H1 (cell line): ENCODE measurements around the gene RGS21. TPM values are rescaled to one million over a fixed set of nuclear protein-coding genes. Genes with fewer than 3 reads are reported as not detected.

Experiments used
- CTCF ChIA-PET: fragments of 300-600 bp; sonication (Branson Sonifier 250); formaldehyde crosslinking; loops from one replicate; lab custom pipeline; 2021; ENCODE audit not compliant: partially characterized antibody; lab: Charles Lee
- POLR2A ChIA-PET: fragments of 300-600 bp; sonication (Branson Sonifier 250); formaldehyde crosslinking; loops from one replicate; lab custom pipeline; 2021; ENCODE audit warnings: inconsistent platforms; ENCODE audit not compliant: partially characterized antibody; lab: Charles Lee
- DNase-seq, 2 experiments: peaks; one replicate each; pipeline versions ENCODE4 v3.0.0 to v3.0.0-alpha.2; 2010 to 2022; ENCODE audit warnings: low spot score in 2 of 2, low read depth in 1 of 2, mixed read lengths in 1 of 2
- FAIRE-seq: peaks from 2 replicates; lab custom pipeline; 2011; peaks lifted over from hg19 to GRCh38; lab: Jason Lieb, UNC
- H2AFZ ChIP-seq: 2 replicates; pipeline ENCODE4 v1.8.1; 2012; ENCODE audit warnings: low read length, inconsistent platforms
- H2AK5ac ChIP-seq: 2 replicates; pipeline ENCODE4 v1.6.1; 2013; ENCODE audit warnings: low read depth, low read length
- H2BK120ac ChIP-seq: replicated peaks from 2 replicates; pipeline ENCODE3; 2013; ENCODE audit warnings: low read depth, low read length, inconsistent platforms
- H2BK12ac ChIP-seq: 2 replicates; pipeline ENCODE4 v1.6.1; 2013; ENCODE audit warnings: low read depth, low read length
- H2BK15ac ChIP-seq: 2 replicates; pipeline ENCODE4 v1.6.1; 2013; ENCODE audit warnings: low read length
- H2BK20ac ChIP-seq: 2 replicates; pipeline ENCODE4 v1.6.1; 2013; ENCODE audit warnings: low read length
- H2BK5ac ChIP-seq: 2 replicates; pipeline ENCODE4 v1.6.1; 2013; ENCODE audit warnings: low read depth, low read length
- H3K14ac ChIP-seq: 2 replicates; pipeline ENCODE4 v1.6.1; 2013; ENCODE audit warnings: inconsistent platforms; ENCODE audit not compliant: insufficient read length
- H3K18ac ChIP-seq: 2 replicates; pipeline ENCODE4 v1.6.1; 2013; ENCODE audit warnings: low read length; ENCODE audit errors: extremely low read depth
- H3K23ac ChIP-seq: 2 replicates; pipeline ENCODE4 v1.6.1; 2013; ENCODE audit warnings: inconsistent platforms; ENCODE audit not compliant: insufficient read length
- H3K23me2 ChIP-seq: 2 replicates; pipeline ENCODE4 v1.6.1; 2013; ENCODE audit warnings: low read depth, low read length
- H3K27ac ChIP-seq: 2 replicates; pipeline ENCODE4 v1.6.1; 2011; ENCODE audit warnings: low read depth, low read length, inconsistent platforms
- H3K27me3 ChIP-seq, 4 experiments: replicated peaks in 1 of 4; 1 replicate in 1 of 4; 2 replicates in 3 of 4; pipeline versions ENCODE4 v1.6.1 to v1.8.1; 2011 to 2013; ENCODE audit warnings: low read length in 3 of 4, mild to moderate bottlenecking in 3 of 4, inconsistent platforms in 2 of 4, mixed read lengths in 2 of 4, moderate library complexity in 1 of 4; ENCODE audit not compliant: control insufficient read depth in 3 of 4, insufficient read depth in 3 of 4; ENCODE audit errors: extremely low read depth in 1 of 4
- H3K36me3 ChIP-seq, 4 experiments: 2 replicates each; pipeline versions ENCODE4 v1.6.1 to v1.8.1; 2011 to 2013; ENCODE audit warnings: mild to moderate bottlenecking in 4 of 4, low read length in 3 of 4, moderate library complexity in 2 of 4, control low read depth in 1 of 4, inconsistent platforms in 1 of 4; ENCODE audit not compliant: insufficient read depth in 4 of 4, control insufficient read depth in 2 of 4
- H3K4ac ChIP-seq: replicated peaks from 2 replicates; pipeline ENCODE3; 2013; ENCODE audit warnings: low read length, low read depth, mixed read lengths, inconsistent platforms; ENCODE audit not compliant: insufficient read length
- H3K4me1 ChIP-seq, 4 experiments: replicated peaks in 1 of 4; 1 replicate in 1 of 4; 2 replicates in 3 of 4; pipeline versions ENCODE4 v1.6.1 to v1.8.1; 2011 to 2013; ENCODE audit warnings: low read length in 3 of 4, inconsistent platforms in 2 of 4, mixed read lengths in 1 of 4; ENCODE audit not compliant: insufficient read depth in 4 of 4, control insufficient read depth in 3 of 4
- H3K4me2 ChIP-seq, 2 experiments: 2 replicates each; pipeline versions ENCODE4 v1.6.1 to v1.8.1; 2011 to 2013; ENCODE audit warnings: low read depth in 2 of 2, low read length in 2 of 2, control low read depth in 1 of 2, inconsistent platforms in 1 of 2, mild to moderate bottlenecking in 1 of 2; ENCODE audit not compliant: insufficient read depth in 1 of 2
- H3K4me3 ChIP-seq, 4 experiments: fragments of 200-600, 300-600 bp in 1 of 4; sonication (generic), shearing (Covaris generic), sonication (Bioruptor Twin) in 1 of 4; 2 replicates each; pipeline versions ENCODE4 v1.5.1 to v1.8.1; 2011 to 2016; ENCODE audit warnings: low read length in 4 of 4, low read depth in 3 of 4, control low read depth in 2 of 4, inconsistent platforms in 2 of 4, mild to moderate bottlenecking in 2 of 4, mixed read lengths in 1 of 4, moderate library complexity in 1 of 4; ENCODE audit not compliant: insufficient read depth in 2 of 4; ENCODE audit errors: extremely low read depth in 1 of 4
- H3K56ac ChIP-seq: replicated peaks from 2 replicates; pipeline ENCODE3; 2013; ENCODE audit warnings: low read depth, mild to moderate bottlenecking, mixed read lengths, low read length, inconsistent platforms; ENCODE audit not compliant: insufficient read length
- H3K79me1 ChIP-seq: 2 replicates; pipeline ENCODE4 v1.6.1; 2013; ENCODE audit warnings: low read depth, low read length, control low read depth
- H3K79me2 ChIP-seq, 2 experiments: 2 replicates each; pipeline versions ENCODE4 v1.6.1 to v1.8.1; 2012 to 2013; ENCODE audit warnings: low read length in 2 of 2, mild to moderate bottlenecking in 2 of 2, inconsistent platforms in 1 of 2; ENCODE audit not compliant: insufficient read depth in 2 of 2, control insufficient read depth in 1 of 2
- H3K9ac ChIP-seq, 4 experiments: replicated peaks in 1 of 4; 1 replicate in 1 of 4; 2 replicates in 3 of 4; pipeline versions ENCODE4 v1.6.1 to v1.8.1; 2011 to 2013; ENCODE audit warnings: low read depth in 3 of 4, low read length in 3 of 4, control low read depth in 2 of 4, mild to moderate bottlenecking in 2 of 4, moderate library complexity in 2 of 4, inconsistent platforms in 1 of 4; ENCODE audit errors: extremely low read depth in 1 of 4
- H3K9me3 ChIP-seq, 2 experiments: 2 replicates each; pipeline versions ENCODE4 v1.6.1 to v1.8.1; 2012 to 2013; ENCODE audit warnings: mild to moderate bottlenecking in 2 of 2, moderate library complexity in 2 of 2, control low read depth in 1 of 2, inconsistent platforms in 1 of 2, low read depth in 1 of 2, low read length in 1 of 2, mixed read lengths in 1 of 2; ENCODE audit not compliant: insufficient read depth in 2 of 2
- H4K20me1 ChIP-seq, 2 experiments: replicated peaks in 1 of 2; 2 replicates each; pipeline versions ENCODE3 to v1.8.1; 2011 to 2013; ENCODE audit warnings: inconsistent platforms in 2 of 2, low read length in 2 of 2, mild to moderate bottlenecking in 1 of 2; ENCODE audit not compliant: insufficient read depth in 2 of 2, control insufficient read depth in 1 of 2
- H4K5ac ChIP-seq: 2 replicates; pipeline ENCODE4 v1.6.1; 2013; ENCODE audit warnings: low read length, low read depth, mixed read lengths, inconsistent platforms; ENCODE audit not compliant: insufficient read length
- H4K8ac ChIP-seq: 2 replicates; pipeline ENCODE4 v1.8.0; 2013; ENCODE audit warnings: mild to moderate bottlenecking, moderate library complexity, low read length, inconsistent platforms; ENCODE audit not compliant: insufficient read depth; ENCODE audit errors: extremely low read depth
- H4K91ac ChIP-seq: replicated peaks from 2 replicates; pipeline ENCODE3; 2013; ENCODE audit warnings: low read length, mixed read lengths, inconsistent platforms; ENCODE audit not compliant: insufficient read length
- BCL11A ChIP-seq, 2 experiments: IDR thresholded peaks; one replicate each; pipeline ENCODE4 v1.6.1; 2011; ENCODE audit warnings: low read depth in 2 of 2, low read length in 2 of 2, mild to moderate bottlenecking in 2 of 2
- EGR1 ChIP-seq: IDR thresholded peaks from 2 replicates; pipeline ENCODE4 v1.6.1; 2011; ENCODE audit warnings: low read depth, low read length, borderline replicate concordance
- RAD21 ChIP-seq, 2 experiments: IDR thresholded peaks in 1 of 2; conservative IDR thresholded peaks in 1 of 2; 2 replicates each; pipeline ENCODE4 v1.6.1; 2011; ENCODE audit warnings: low read depth in 2 of 2, low read length in 2 of 2, improper control_type of control experiment in 1 of 2, inconsistent platforms in 1 of 2, mild to moderate bottlenecking in 1 of 2, moderate library complexity in 1 of 2
- WGBS, 2 experiments: shearing (Covaris generic) in 1 of 2; methylation state at CpG; one replicate each; pipeline versions ENCODE4 v1.1.6 to v1.1.7; 2013 to 2015; ENCODE audit warnings: low lambda C conversion rate in 2 of 2, mixed read lengths in 2 of 2, inconsistent platforms in 1 of 2, low coverage in 1 of 2, missing lambda C conversion rate in 1 of 2; ENCODE audit not compliant: insufficient replicate concordance in 2 of 2, insufficient coverage in 1 of 2, insufficient read length in 1 of 2; ENCODE audit errors: extremely low coverage in 1 of 2, missing lambda C conversion rate in 1 of 2; 5-methylcytosine and 5-hydroxymethylcytosine counted together
- polyA plus RNA-seq, 7 experiments: library from polyadenylated mRNA; depleted of rRNA in 3 of 7; stranded (reverse) in 5 of 7; unstranded in 2 of 7; fragments of >200 nt in 5 of 7; fragments of 200-250 nt in 2 of 7; gene quantifications; 1 replicate in 5 of 7; 2 replicates in 1 of 7; 4 replicates in 1 of 7; pipeline versions ENCODE4 v1.2.1 to v1.2.3, GENCODE V29; 2011 to 2013; ENCODE audit warnings: missing spikeins in 2 of 7, mixed read lengths in 2 of 7
- total RNA-seq: library from RNA; stranded (reverse); fragmentation: NEBNext Ultra II Directional; extraction: Animal tissue kit (Norgen Biotek cat#: 25700); gene quantifications from 2 replicates; pipeline ENCODE4 v1.2.1, GENCODE V29; 2021

Gene RGS21
- total and polyA plus RNA-seq, 2 of the 8 experiments (the other 6 are each of a cell fraction or from before 2014, with no cell fraction given) = not detected

- H3K56ac ChIP-seq = no peak overlapping the region
- no peak overlapping the region for H3K4ac ChIP-seq
- H2AK5ac ChIP-seq = no peak overlapping the region
- H3K23me2 ChIP-seq = no peaks in the 10 kb centered on the region
- 95% methylated on average over 6 of the region's 6 CpGs; no CpG with 5 or more reads in 1 of the 2 experiments for WGBS, 2 experiments
- H3K79me1 ChIP-seq = no peaks in the 10 kb centered on the region
- no peak for DNase-seq
- H3K4me3 ChIP-seq = no peak overlapping the region
- no peak overlapping the region for H2BK15ac ChIP-seq
- H2BK5ac ChIP-seq = no peak overlapping the region
- no peak overlapping the region for H2BK20ac ChIP-seq
- no peak overlapping the region for H3K14ac ChIP-seq
- no peak for FAIRE-seq
- H3K9ac ChIP-seq = no peak overlapping the region
- no peaks in the 10 kb centered on the region for H3K36me3 ChIP-seq
- H4K20me1 ChIP-seq = no peaks in the 10 kb centered on the region
- no peaks in the 10 kb centered on the region for H3K9me3 ChIP-seq
- H4K8ac ChIP-seq = no peak overlapping the region
- TF ChIP-seq EGR1 (no peak), RAD21 (IDR thresholded peaks at IDR 0.05 in 1 of 2, conservative IDR thresholded peaks at IDR 0.05 in 1 of 2; ENCODE audit: low read depth in 2 of 2, low read length in 2 of 2) (no peak), BCL11A (IDR thresholded peaks at IDR 0.05; ENCODE audit: low read depth in 2 of 2, low read length in 2 of 2) (no peak)
- H3K4me2 ChIP-seq = no peak overlapping the region
- no peak overlapping the region for H3K23ac ChIP-seq
- ChIA-PET CTCF (no interaction called here), POLR2A (no interaction called here)
- no peak overlapping the region for H3K18ac ChIP-seq
- no peak overlapping the region for H4K91ac ChIP-seq
- no peak overlapping the region for H3K27ac ChIP-seq
- no peaks in the 10 kb centered on the region for H3K79me2 ChIP-seq
- no peaks in the 10 kb centered on the region for H3K27me3 ChIP-seq
- no peaks in the 10 kb centered on the region for H3K4me1 ChIP-seq
- H2BK12ac ChIP-seq = no peak overlapping the region
- no peak overlapping the region for H4K5ac ChIP-seq
- H2AFZ ChIP-seq = no peak overlapping the region
- no peak overlapping the region for H2BK120ac ChIP-seq
Observed at GRCh38 chr1:192327997-192328396, 11.2 kb downstream of the RGS21 start.
